Colonic mucosa (tissue), 4 donors: ENCODE results near the gene AAK1. TPM values are rescaled to one million over a fixed set of nuclear protein-coding genes. Genes with fewer than 3 reads are reported as not detected.

Source experiments
- DNase-seq: peaks from one replicate; pipeline ENCODE4 v3.0.0-alpha.2; 2020
- H3K27ac ChIP-seq: fragments of 200-600 bp; one replicate; pipeline ENCODE4 v1.8.0; 2021
- H3K27me3 ChIP-seq: fragments of 200-600 bp; one replicate; pipeline ENCODE4 v1.8.0; 2021
- H3K36me3 ChIP-seq: fragments of 200-600 bp; one replicate; pipeline ENCODE4 v1.8.0; 2021
- H3K4me1 ChIP-seq: fragments of 200-600 bp; one replicate; pipeline ENCODE4 v1.8.0; 2021; ENCODE audit warnings: mild to moderate bottlenecking
- H3K4me3 ChIP-seq: fragments of 200-600 bp; one replicate; pipeline ENCODE4 v1.8.0; 2021
- H3K9ac ChIP-seq, 2 donors: one replicate each; pipeline ENCODE4 v1.7.0; 2013; ENCODE audit warnings: control low read depth in 2 of 2, low read depth in 2 of 2, low read length in 2 of 2
- H3K9me3 ChIP-seq: fragments of 200-600 bp; one replicate; pipeline ENCODE4 v1.8.0; 2021
- CTCF ChIP-seq: fragments of 200-600 bp; IDR thresholded peaks from one replicate; pipeline ENCODE4 v1.8.0; 2022; ENCODE audit warnings: antibody characterized with exemption, mild to moderate bottlenecking
- intact Hi-C: fragments of 100-400 bp; cut with DNase I; formaldehyde crosslinking; loops from one replicate; pipeline ENCODE4 v1.14.1; 2022
- total RNA-seq, 2 donors: library from RNA; stranded (reverse); fragmentation: NEBNext Ultra II Directional in 1 of 2; extraction: Animal tissue kit (Norgen Biotek cat#: 25700) in 1 of 2; gene quantifications; one replicate each; pipeline ENCODE4 v1.2.1, GENCODE V29; 2021
- donor health status: healthy.
- donor health status: DM: no; HTN: no; CAD: no.
- donor health status: DM: no; HTN: no; CAD: no.

The AAK1 gene
- total RNA-seq, 2 donors from 2014 or later, result 33.5 to 41.7 TPM

DNA sequence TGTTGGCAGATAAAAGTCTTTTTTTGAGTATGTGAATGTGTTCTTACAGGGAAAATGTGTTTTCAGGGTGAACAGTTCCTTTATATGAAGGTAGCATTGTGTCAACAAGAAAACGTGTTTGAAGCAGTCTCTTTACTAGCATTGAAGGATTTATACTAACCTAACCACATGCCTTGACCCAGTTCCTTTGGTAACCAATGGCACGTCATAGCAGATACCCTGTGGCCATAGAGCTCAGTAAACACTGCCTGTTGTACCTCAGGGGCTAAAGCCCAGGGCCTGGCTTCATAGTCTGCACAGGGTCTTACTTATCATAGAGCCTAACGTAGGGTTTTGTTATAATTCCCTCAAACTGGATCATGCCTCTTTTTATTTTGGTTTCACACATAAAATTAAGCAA, 174.2 kb downstream of the AAK1 start:
- H3K36me3 ChIP-seq, result no peaks in the 10 kb centered on the region
- no peak for DNase-seq
- H3K4me1 ChIP-seq, result no peaks in the 10 kb centered on the region
- TF ChIP-seq CTCF, result no peak
- no peak overlapping the region for H3K4me3 ChIP-seq
- intact Hi-C loops, result no loop called here
- H3K9ac ChIP-seq, result no peak overlapping the region
- H3K27me3 ChIP-seq, result no peaks in the 10 kb centered on the region
- no peak overlapping the region for H3K27ac ChIP-seq
- no peaks in the 10 kb centered on the region for H3K9me3 ChIP-seq

DNA sequence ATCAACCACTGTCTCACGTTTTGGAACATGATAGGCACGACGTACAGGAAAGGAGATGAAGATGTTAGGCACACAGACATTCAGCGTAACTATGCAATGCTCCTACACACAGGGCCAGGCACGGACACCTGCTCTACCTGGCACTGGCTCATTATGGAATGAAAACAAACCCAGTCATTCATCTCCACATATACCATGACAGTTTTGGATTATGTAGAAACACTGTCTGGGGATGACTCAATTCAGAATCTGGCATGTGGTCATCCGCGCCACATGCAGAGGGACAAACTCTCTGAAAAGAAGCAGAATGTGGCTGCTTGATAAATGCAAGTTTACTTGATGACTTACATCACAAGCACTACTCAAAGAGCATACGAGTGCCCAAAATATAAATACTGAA, 176.8 kb downstream of the AAK1 start:
- H3K27ac ChIP-seq, result no peak overlapping the region
- TF ChIP-seq CTCF, result no peak
- no peaks in the 10 kb centered on the region for H3K9me3 ChIP-seq
- no peak overlapping the region for H3K4me3 ChIP-seq
- no peak overlapping the region for H3K9ac ChIP-seq
- no peaks in the 10 kb centered on the region for H3K36me3 ChIP-seq
- no peaks in the 10 kb centered on the region for H3K4me1 ChIP-seq
- DNase-seq, result no peak
- intact Hi-C loops, result no loop called here
- H3K27me3 ChIP-seq, result no peaks in the 10 kb centered on the region

DNA sequence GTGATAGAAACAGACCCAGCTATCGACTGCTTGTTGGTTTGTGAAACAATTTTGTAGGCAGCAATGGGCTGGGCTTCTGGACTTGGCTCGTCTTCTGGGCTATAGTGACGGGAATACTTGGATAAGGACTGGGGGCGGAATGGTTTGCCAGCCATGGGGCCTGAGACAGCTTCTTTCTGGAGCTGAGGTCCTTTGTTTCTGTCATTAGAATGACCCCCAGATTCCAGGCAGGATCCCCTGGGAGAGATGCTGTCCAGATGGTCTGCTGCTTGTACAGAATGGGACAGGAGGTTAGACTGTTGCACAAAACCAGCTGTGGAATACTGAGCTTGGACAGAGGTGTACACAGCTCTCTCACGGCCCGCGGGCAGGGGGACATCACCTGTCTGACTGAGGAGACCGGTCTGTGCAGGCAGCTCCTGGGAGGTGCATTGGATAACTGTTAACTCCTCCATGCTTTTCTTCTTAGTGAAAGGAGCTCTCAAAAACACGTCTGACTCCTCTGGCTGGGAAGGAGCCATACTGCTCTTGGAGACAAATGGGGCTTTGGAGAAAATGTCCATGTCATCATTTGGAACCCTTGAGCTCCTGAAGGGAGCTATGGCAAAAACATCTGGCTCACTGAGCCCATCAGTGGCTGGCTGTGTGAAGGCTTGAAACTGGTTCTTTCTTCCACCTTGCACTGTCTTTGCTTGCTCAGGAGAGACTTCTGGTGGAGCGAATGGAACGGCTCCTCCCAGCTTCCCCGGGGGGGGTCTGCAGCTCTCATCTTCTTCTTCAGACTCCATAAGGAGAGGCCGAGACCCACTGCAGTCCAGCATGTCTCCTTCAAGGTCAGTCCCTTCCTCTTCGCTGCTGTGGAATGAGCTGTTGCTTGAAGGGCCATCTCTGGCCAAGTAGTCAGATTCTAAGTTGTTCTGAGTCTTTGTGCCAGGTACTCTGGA, 177.8 kb downstream of the AAK1 start:
- no peak overlapping the region for H3K27ac ChIP-seq

GRCh38 chr2:69464575-69464974, 179.0 kb downstream of the AAK1 start:
- no peaks in the 10 kb centered on the region for H3K36me3 ChIP-seq
- TF ChIP-seq CTCF, result no peak
- H3K27me3 ChIP-seq, result no peaks in the 10 kb centered on the region
- H3K4me3 ChIP-seq, result no peak overlapping the region
- intact Hi-C loops, result no loop called here
- H3K27ac ChIP-seq, result no peak overlapping the region
- DNase-seq, result no peak
- H3K9ac ChIP-seq, result no peak overlapping the region
- H3K9me3 ChIP-seq, result no peaks in the 10 kb centered on the region
- H3K4me1 ChIP-seq, result no peaks in the 10 kb centered on the region

More for the DNA sequence above, 177.8 kb downstream of the AAK1 start:
- Histone ChIP-seq H3K4me1 (no peaks in the 10 kb centered on the region), H3K9me3 (no peaks in the 10 kb centered on the region), H3K36me3 (no peaks in the 10 kb centered on the region), H3K27me3 (no peaks in the 10 kb centered on the region), H3K4me3 (no peak overlapping the region), H3K9ac (no peak overlapping the region)
- intact Hi-C loops, result no loop called here
- TF ChIP-seq CTCF, result no peak
- no peak for DNase-seq

- H3K36me3 ChIP-seq, result no peaks in the 10 kb centered on the region
- no peaks in the 10 kb centered on the region for H3K27me3 ChIP-seq
- no peaks in the 10 kb centered on the region for H3K4me1 ChIP-seq
- TF ChIP-seq CTCF, result no peak
- no peak for DNase-seq
- no peak overlapping the region for H3K9ac ChIP-seq
- H3K9me3 ChIP-seq, result no peaks in the 10 kb centered on the region
- H3K27ac ChIP-seq, result no peak overlapping the region
- intact Hi-C loops, result no loop called here
- no peak overlapping the region for H3K4me3 ChIP-seq
Observed at GRCh38 chr2:69462780-69463179, 180.8 kb downstream of the AAK1 start.
